SK-N-MC (cell line): Measurements from ENCODE around the gene UROS.

ENCODE experiments used
- EZH2 ChIP-seq: fragments of 200-600 bp; sonication (generic); IDR thresholded peaks from one replicate; pipeline ENCODE4 v1.6.1; 2017; ENCODE audit warnings: antibody characterized with exemption
- POLR2AphosphoS5 ChIP-seq: IDR thresholded peaks from 2 replicates; pipeline ENCODE4 v1.6.1; 2012; ENCODE audit warnings: mild to moderate bottlenecking, low read depth, low read length, borderline replicate concordance

GRCh38 chr10:125857185-125857760 lies 34.2 kb upstream of the UROS start:
- TF ChIP-seq POLR2AphosphoS5 (no peak), EZH2 (no peak)
